Stimulated activated CD4-positive, alpha-beta T cell treated with anti-CD3 and anti-CD28 coated beads, Interleukin-4, amount 100 ng/mL, for 24 hours (primary cell): ENCODE results near the gene CCDC152.
"Not testable (repeated sequence)": the region's sequence is repeated elsewhere in the genome, so short reads cannot be mapped to it uniquely, and the experiment has no call there.

Experiments used
- DNase-seq: peaks from one replicate; pipeline ENCODE4 v3.0.0-alpha.2; 2020

CCDC152 gene

GRCh38 chr5:42816546-42816945, 59.9 kb downstream of the CCDC152 start:
- DNase-seq = not testable (repeated sequence)

- no peak for DNase-seq
Observed at GRCh38 chr5:42819745-42820144, 63.1 kb downstream of the CCDC152 start.

GRCh38 chr5:42822548-42822947, 65.9 kb downstream of the CCDC152 start:
- no peak for DNase-seq

GRCh38 chr5:42824347-42824976, 67.8 kb downstream of the CCDC152 start:
- no peak for DNase-seq

GRCh38 chr5:42825422-42826148, 69.0 kb downstream of the CCDC152 start:
- no peak for DNase-seq

GRCh38 chr5:42826757-42827515, 70.3 kb downstream of the CCDC152 start:
- DNase-seq = no peak

- DNase-seq = no peak
Observed at GRCh38 chr5:42828671-42829070, 72.1 kb downstream of the CCDC152 start.

- DNase-seq = no peak
Observed at GRCh38 chr5:42830924-42831323, 74.3 kb downstream of the CCDC152 start.

GRCh38 chr5:42832060-42832459, 75.4 kb downstream of the CCDC152 start:
- no peak for DNase-seq

- DNase-seq = no peak
Observed at GRCh38 chr5:42836070-42836769, 79.6 kb downstream of the CCDC152 start.

GRCh38 chr5:42837601-42838000, 81.0 kb downstream of the CCDC152 start:
- no peak for DNase-seq

GRCh38 chr5:42839196-42839595, 82.6 kb downstream of the CCDC152 start:
- no peak for DNase-seq

GRCh38 chr5:42840269-42840668, 83.7 kb downstream of the CCDC152 start:
- DNase-seq = no peak

- DNase-seq = no peak
Observed at GRCh38 chr5:42840842-42841567, 84.4 kb downstream of the CCDC152 start.

GRCh38 chr5:42842921-42843641, 86.5 kb downstream of the CCDC152 start:
- DNase-seq = no peak

- no peak for DNase-seq
Observed at GRCh38 chr5:42843675-42844292, 87.2 kb downstream of the CCDC152 start.

GRCh38 chr5:42844408-42844807, 87.8 kb downstream of the CCDC152 start:
- DNase-seq = not testable (repeated sequence)

- DNase-seq = no peak
Observed at GRCh38 chr5:42848545-42848944, 91.9 kb downstream of the CCDC152 start.

- DNase-seq = no peak
Observed at GRCh38 chr5:42851481-42851880, 94.9 kb downstream of the CCDC152 start.
